Ecto neural progenitor cell (in vitro differentiated cells): Measurements from ENCODE around the gene SPATC1L.
"Not testable (repeated sequence)": the region's sequence is repeated elsewhere in the genome, so short reads cannot be mapped to it uniquely, and the experiment has no call there.

Experiments
- DNase-seq: peaks from one replicate; pipeline ENCODE4 v3.0.0-alpha.2; 2018; ENCODE audit warnings: low spot score

Gene SPATC1L

GRCh38 chr21:46200877-46201803, 16.9 kb upstream of the SPATC1L start:
- DNase-seq, result not testable (repeated sequence)

GRCh38 chr21:46199436-46200373, 15.4 kb upstream of the SPATC1L start:
- DNase-seq, result no peak

- DNase-seq, result peak; percentile 35
Observed at GRCh38 chr21:46196733-46197132, 12.5 kb upstream of the SPATC1L start.

GRCh38 chr21:46195595-46196195, 11.4 kb upstream of the SPATC1L start:
- peak; percentile 32 for DNase-seq

- peak; percentile 36 for DNase-seq
Observed at GRCh38 chr21:46194374-46195334, 10.4 kb upstream of the SPATC1L start.

GRCh38 chr21:46193829-46194373, 9.6 kb upstream of the SPATC1L start:
- DNase-seq, result peak; percentile 25

- DNase-seq, result peak; percentile 29
Observed at GRCh38 chr21:46191686-46192575, 7.7 kb upstream of the SPATC1L start.

GRCh38 chr21:46191257-46191685, 7.0 kb upstream of the SPATC1L start:
- DNase-seq, result peak; percentile 32

- peak; percentile 33 for DNase-seq
Observed at GRCh38 chr21:46190491-46191131, 6.4 kb upstream of the SPATC1L start.

- DNase-seq, result peak; percentile 39
Observed at GRCh38 chr21:46189959-46190490, 5.8 kb upstream of the SPATC1L start.

GRCh38 chr21:46189213-46189958, 5.1 kb upstream of the SPATC1L start:
- peak; percentile 36 for DNase-seq

GRCh38 chr21:46188226-46189212, 4.3 kb upstream of the SPATC1L start:
- no peak for DNase-seq

- DNase-seq, result no peak
Observed at GRCh38 chr21:46187814-46188213, 3.6 kb upstream of the SPATC1L start.

GRCh38 chr21:46187261-46187660, 3.0 kb upstream of the SPATC1L start:
- no peak for DNase-seq

- DNase-seq, result no peak
Observed at GRCh38 chr21:46185716-46186115, 1.5 kb upstream of the SPATC1L start.

- DNase-seq, result peak; percentile 90
Observed at GRCh38 chr21:46184625-46185555, 631 bp upstream of the SPATC1L start.
